Esophagus muscularis mucosa (tissue), 4 donors: ENCODE measurements around the gene HCCS. TPM values are rescaled to one million over a fixed set of nuclear protein-coding genes. Genes with fewer than 3 reads are reported as not detected.

Experiments
- DNase-seq: peaks from one replicate; pipeline ENCODE4 v3.0.0-alpha.2; 2017; ENCODE audit errors: extremely low spot score
- H3K27ac ChIP-seq, 4 donors: fragments of 200-600 bp; sonication (generic); replicated peaks in 1 of 4; 1 replicate in 3 of 4; 2 replicates in 1 of 4; pipeline ENCODE4 v1.5.1; 2016 to 2019; ENCODE audit warnings: mild to moderate bottlenecking in 1 of 4
- H3K27me3 ChIP-seq, 4 donors: fragments of 200-600 bp; sonication (generic); one replicate each; pipeline versions ENCODE4 v1.5.1 to v1.6.0; 2016 to 2019
- H3K36me3 ChIP-seq, 4 donors: fragments of 200-600 bp; sonication (generic); one replicate each; pipeline ENCODE4 v1.5.1; 2016 to 2019
- H3K4me1 ChIP-seq, 4 donors: fragments of 200-600 bp; sonication (generic); one replicate each; pipeline ENCODE4 v1.5.1; 2016 to 2019
- H3K4me3 ChIP-seq, 4 donors: fragments of 200-600 bp; sonication (generic); 1 replicate in 2 of 4; 2 replicates in 2 of 4; pipeline ENCODE4 v1.5.1; 2016 to 2019; ENCODE audit warnings: mild to moderate bottlenecking in 4 of 4, moderate library complexity in 1 of 4
- H3K9me3 ChIP-seq, 4 donors: fragments of 200-600 bp; sonication (generic); 1 replicate in 3 of 4; 2 replicates in 1 of 4; pipeline ENCODE4 v1.5.1; 2016 to 2019
- CTCF ChIP-seq, 3 experiments: fragments of 200-600 bp in 2 of 3; fragments of 450-650 bp in 1 of 3; sonication (generic) in 2 of 3; IDR thresholded peaks; one replicate each; pipeline ENCODE4 v1.5.1; 2017 to 2019; ENCODE audit warnings: antibody characterized with exemption in 3 of 3, mild to moderate bottlenecking in 2 of 3, moderate library complexity in 1 of 3
- EP300 ChIP-seq: sonication (generic); formaldehyde crosslinking; IDR thresholded peaks from one replicate; pipeline ENCODE4 v1.6.1; 2017; ENCODE audit warnings: antibody characterized with exemption
- POLR2A ChIP-seq: fragments of 450-650 bp; IDR thresholded peaks from one replicate; pipeline ENCODE4 v1.6.1; 2017; ENCODE audit warnings: antibody characterized with exemption, moderate library complexity, mild to moderate bottlenecking, low read depth
- POLR2AphosphoS5 ChIP-seq, 2 donors: sonication (generic); formaldehyde crosslinking; IDR thresholded peaks; one replicate each; pipeline ENCODE4 v1.6.1; 2017; ENCODE audit warnings: antibody characterized with exemption in 2 of 2
- WGBS: methylation state at CpG from one replicate; pipeline ENCODE4 v1.1.5; 2018; 5-methylcytosine and 5-hydroxymethylcytosine counted together
- intact Hi-C: fragments of 100-400 bp; cut with DNase I; formaldehyde crosslinking; loops from one replicate; pipeline ENCODE4 v1.15.1; 2023
- total RNA-seq, 4 donors: library from RNA; depleted of rRNA; stranded (reverse); fragments of >200 nt; gene quantifications; one replicate each; pipeline versions ENCODE4 v1.1.0 to v1.2.1, GENCODE V29; 2016

The HCCS gene
- total RNA-seq, result 10 to 100 TPM; 17.7 to 24.2 (median 22.0) TPM

- TF ChIP-seq POLR2AphosphoS5 (IDR thresholded peaks at IDR 0.05), result peak; percentile 81 to 92
- peak; percentile 71 for TF ChIP-seq POLR2A
- no peak for TF ChIP-seq EP300
- no peak for TF ChIP-seq CTCF (IDR thresholded peaks at IDR 0.05)
- intact Hi-C loops, result no loop called here
- H3K9me3 ChIP-seq, result no peaks in the 10 kb centered on the region
- peaks cover 20 to 28% (median 25%) of the 10 kb centered on the region in 4 donors for H3K4me1 ChIP-seq
- H3K27me3 ChIP-seq, result no peaks in the 10 kb centered on the region
- H3K27ac ChIP-seq, result peak within 1 kb of the TSS; percentile 79 to 88 (median 84)
- peak; percentile 94 for DNase-seq
- WGBS, result 54% methylated on average over 52 of the region's 58 CpGs
- peak within 1 kb of the TSS; percentile 62 to 75 (median 70) for H3K4me3 ChIP-seq
- peaks cover 6 to 23% (median 19%) of the 10 kb centered on the region in 4 donors for H3K36me3 ChIP-seq
Observed at GRCh38 chrX:11111037-11111851, at the start of gene HCCS. HCCS (plus strand) TSS chrX:11111332; CDS start chrX:11112061, 729 bp downstream.

GRCh38 chrX:11064276-11064675 lies 46.9 kb upstream of the HCCS start:
- H3K4me1 ChIP-seq, result peaks cover 0 to 9% (median 4%) of the 10 kb centered on the region in 4 donors
- H3K27me3 ChIP-seq, result no peaks in the 10 kb centered on the region
- H3K27ac ChIP-seq, result peak overlapping the region in 1 of 4 donors; percentile 28
- H3K36me3 ChIP-seq, result no peaks in the 10 kb centered on the region
- DNase-seq, result no peak
- H3K9me3 ChIP-seq, result no peaks in the 10 kb centered on the region
- no peak overlapping the region for H3K4me3 ChIP-seq
- TF ChIP-seq POLR2A (no peak), CTCF (IDR thresholded peaks at IDR 0.05) (no peak), POLR2AphosphoS5 (IDR thresholded peaks at IDR 0.05) (no peak), EP300 (no peak)
- WGBS, result 61% methylated on average over 5 of the region's 5 CpGs
- intact Hi-C loops, result no loop called here

GRCh38 chrX:11064851-11065600 lies 46.1 kb upstream of the HCCS start:
- TF ChIP-seq POLR2A, result no peak
- no peaks in the 10 kb centered on the region for H3K27me3 ChIP-seq
- no peaks in the 10 kb centered on the region for H3K9me3 ChIP-seq
- intact Hi-C loops, result no loop called here
- no peak for DNase-seq
- no peaks in the 10 kb centered on the region for H3K36me3 ChIP-seq
- H3K4me3 ChIP-seq, result no peak overlapping the region
- H3K4me1 ChIP-seq, result peaks cover 0 to 9% (median 4%) of the 10 kb centered on the region in 4 donors
- 45% methylated on average over 8 of the region's 8 CpGs for WGBS
- peak overlapping the region in 3 of 4 donors; percentile 28 to 45 (median 35) for H3K27ac ChIP-seq

GRCh38 chrX:11066812-11067211 lies 44.3 kb upstream of the HCCS start:
- WGBS, result 69% methylated on average over 2 of the region's 2 CpGs
- no peak overlapping the region for H3K27ac ChIP-seq
- H3K4me3 ChIP-seq, result no peak overlapping the region
- no peak for DNase-seq
- no peaks in the 10 kb centered on the region for H3K9me3 ChIP-seq
- peaks cover 0 to 9% (median 4%) of the 10 kb centered on the region in 4 donors for H3K4me1 ChIP-seq
- TF ChIP-seq CTCF (IDR thresholded peaks at IDR 0.05) (no peak), POLR2AphosphoS5 (IDR thresholded peaks at IDR 0.05) (no peak), POLR2A (no peak), EP300 (no peak)
- H3K36me3 ChIP-seq, result no peaks in the 10 kb centered on the region
- no peaks in the 10 kb centered on the region for H3K27me3 ChIP-seq
- intact Hi-C loops, result no loop called here

GRCh38 chrX:11073381-11073780 lies 37.8 kb upstream of the HCCS start:
- Histone ChIP-seq H3K9me3 (no peaks in the 10 kb centered on the region), H3K27me3 (no peaks in the 10 kb centered on the region), H3K27ac (no peak overlapping the region), H3K4me1 (no peaks in the 10 kb centered on the region), H3K36me3 (no peaks in the 10 kb centered on the region), H3K4me3 (no peak overlapping the region)
- intact Hi-C loops, result no loop called here
- WGBS, result 73% methylated on average over 1 of the region's 1 CpG
- DNase-seq, result no peak
- TF ChIP-seq EP300 (no peak), POLR2AphosphoS5 (IDR thresholded peaks at IDR 0.05) (no peak), POLR2A (no peak), CTCF (IDR thresholded peaks at IDR 0.05) (no peak)
